Uterus (tissue), 2 donors: Measurements from ENCODE around the gene ADGRD1.

ENCODE experiments used
- POLR2A ChIP-seq, 2 donors: fragments of 450-650 bp; IDR thresholded peaks; one replicate each; pipeline ENCODE4 v1.6.1; 2016; ENCODE audit warnings: antibody characterized with exemption in 2 of 2, mild to moderate bottlenecking in 1 of 2, moderate library complexity in 1 of 2
- TF ChIP-seq, protein P1 (sequence below), 4 experiments: fragments of 200-600 bp in 2 of 4; fragments of 450-650 bp in 2 of 4; sonication (generic) in 2 of 4; IDR thresholded peaks; one replicate each; pipeline ENCODE4 v1.5.1; 2016 to 2019; ENCODE audit warnings: antibody characterized with exemption in 4 of 4, mild to moderate bottlenecking in 2 of 4, moderate library complexity in 1 of 4

DNA sequence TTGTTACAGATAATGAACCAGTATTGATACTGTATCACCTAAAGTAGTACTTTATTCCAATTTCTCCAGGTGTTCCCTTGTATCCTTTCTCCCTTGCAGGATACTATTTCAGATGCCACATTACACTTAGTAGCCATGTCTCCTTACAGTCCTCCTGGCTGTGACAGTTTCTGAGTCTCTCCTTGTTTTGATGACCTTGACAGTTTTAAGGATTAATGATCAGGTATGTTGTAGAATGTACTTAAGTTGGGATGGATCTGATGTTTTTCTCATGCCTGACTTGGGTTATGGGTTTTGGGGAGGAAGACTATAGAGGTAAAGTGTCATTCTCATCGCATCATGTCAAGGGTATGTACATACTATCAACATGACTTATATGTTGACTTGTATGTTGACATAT is 193.6 kb downstream of the ADGRD1 start:
- TF ChIP-seq, protein P1, sequence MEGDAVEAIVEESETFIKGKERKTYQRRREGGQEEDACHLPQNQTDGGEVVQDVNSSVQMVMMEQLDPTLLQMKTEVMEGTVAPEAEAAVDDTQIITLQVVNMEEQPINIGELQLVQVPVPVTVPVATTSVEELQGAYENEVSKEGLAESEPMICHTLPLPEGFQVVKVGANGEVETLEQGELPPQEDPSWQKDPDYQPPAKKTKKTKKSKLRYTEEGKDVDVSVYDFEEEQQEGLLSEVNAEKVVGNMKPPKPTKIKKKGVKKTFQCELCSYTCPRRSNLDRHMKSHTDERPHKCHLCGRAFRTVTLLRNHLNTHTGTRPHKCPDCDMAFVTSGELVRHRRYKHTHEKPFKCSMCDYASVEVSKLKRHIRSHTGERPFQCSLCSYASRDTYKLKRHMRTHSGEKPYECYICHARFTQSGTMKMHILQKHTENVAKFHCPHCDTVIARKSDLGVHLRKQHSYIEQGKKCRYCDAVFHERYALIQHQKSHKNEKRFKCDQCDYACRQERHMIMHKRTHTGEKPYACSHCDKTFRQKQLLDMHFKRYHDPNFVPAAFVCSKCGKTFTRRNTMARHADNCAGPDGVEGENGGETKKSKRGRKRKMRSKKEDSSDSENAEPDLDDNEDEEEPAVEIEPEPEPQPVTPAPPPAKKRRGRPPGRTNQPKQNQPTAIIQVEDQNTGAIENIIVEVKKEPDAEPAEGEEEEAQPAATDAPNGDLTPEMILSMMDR (IDR thresholded peaks at IDR 0.05) = no peak
- no peak for TF ChIP-seq POLR2A (IDR thresholded peaks at IDR 0.05)
